Measurements from ENCODE around the gene TBC1D12.

- TF ChIP-seq CTCF (IDR thresholded peaks at IDR 0.05 in 4 of 5, conservative IDR thresholded peaks at IDR 0.05 in 1 of 5) (no peak), POLR2A (IDR thresholded peaks at IDR 0.05) (no peak)
Measured at GRCh38 chr10:94405406-94405805, 3.1 kb downstream of the TBC1D12 start.

Data from gastrocnemius medialis (tissue), 4 donors.